ENCODE measurements around the gene COL4A2. TPM values are rescaled to one million over a fixed set of nuclear protein-coding genes. Genes with fewer than 3 reads are reported as not detected.

COL4A2 gene
- total RNA-seq, 1 experiment from 2014 or later, result 1.6 TPM

- Histone ChIP-seq H3K27ac (ENCODE audit: low read depth, low read length) (no peak overlapping the region), H4K20me1 (ENCODE audit: insufficient read depth) (no peaks in the 10 kb centered on the region), H2AFZ (ENCODE audit: low read depth, low read length, poor library complexity, severe bottlenecking) (peak overlapping the region; percentile 51), H3K9me2 (ENCODE audit: insufficient read depth) (no peaks in the 10 kb centered on the region), H3K9ac (ENCODE audit: low read length) (no peak overlapping the region), H3K9me3 (ENCODE audit: control insufficient read depth in 1 of 2, insufficient read depth in 1 of 2, low read depth in 1 of 2, low read length in 2 of 2) (no peaks in the 10 kb centered on the region), H3K79me2 (ENCODE audit: insufficient read depth, low read length) (no peaks in the 10 kb centered on the region), H3K4me3 (replicated peaks in 1 of 2; ENCODE audit: low read depth in 1 of 2, low read length in 2 of 2) (no peak overlapping the region), H3K4me1 (ENCODE audit: control insufficient read depth in 1 of 2, insufficient read depth in 2 of 2, low read length in 2 of 2) (0 out of 4 replicates have a peak, but pooled peaks cover 0 to 4% of the 10 kb centered on the region in 2 experiments), H3K4me2 (ENCODE audit: low read length) (peak overlapping the region; percentile 21; the same call in 1 of the 2 replicates), H3K27me3 (ENCODE audit: insufficient read depth, low read length) (peaks cover 4% of the 10 kb centered on the region; the same call in 1 of the 2 replicates), H3K36me3 (ENCODE audit: control insufficient read depth in 1 of 2, insufficient read depth in 2 of 2, low read length in 2 of 2) (no peaks in the 10 kb centered on the region)
- RAD21 ChIA-PET (ENCODE audit: low non-redundant PET in 1 of 2, low total read pairs in 2 of 2, uncharacterized antibody in 2 of 2, unreplicated experiment in 2 of 2), result no interaction called here
- CTCF ChIA-PET, result no interaction called here
- DNase-seq (ENCODE audit: low read depth, low spot score), result no peak
- BruUV-seq (replicated peaks), result no TSS peak
- intact Hi-C loops (cut with micrococcal nuclease), result no loop called here
- no peak for ATAC-seq
- TF ChIP-seq CTCF (IDR thresholded peaks at IDR 0.05 in 2 of 3, conservative IDR thresholded peaks at IDR 0.05 in 1 of 3; ENCODE audit: borderline replicate concordance in 1 of 3, insufficient read depth in 1 of 3, low read depth in 2 of 3, low read length in 2 of 3) (no peak), JUND (IDR thresholded peaks at IDR 0.05) (no peak)
- POLR2A ChIA-PET, result no interaction called here
Observed at GRCh38 chr13:110382229-110382628, 75.1 kb downstream of the COL4A2 start.

- H3K4me2 ChIP-seq (ENCODE audit: low read length), result no peak overlapping the region
- H3K4me1 ChIP-seq (ENCODE audit: control insufficient read depth in 1 of 2, insufficient read depth in 2 of 2, low read length in 2 of 2), result 0 out of 4 replicates have a peak, but pooled peaks cover 0 to 4% of the 10 kb centered on the region in 2 experiments
- no peaks in the 10 kb centered on the region for H3K36me3 ChIP-seq (ENCODE audit: control insufficient read depth in 1 of 2, insufficient read depth in 2 of 2, low read length in 2 of 2)
- no peaks in the 10 kb centered on the region for H3K79me2 ChIP-seq (ENCODE audit: insufficient read depth, low read length)
- ChIA-PET RAD21 (ENCODE audit: low non-redundant PET in 1 of 2, low total read pairs in 2 of 2, uncharacterized antibody in 2 of 2, unreplicated experiment in 2 of 2) (no interaction called here), POLR2A (no interaction called here), CTCF (no interaction called here)
- H3K9me2 ChIP-seq (ENCODE audit: insufficient read depth), result no peaks in the 10 kb centered on the region
- no peaks in the 10 kb centered on the region for H4K20me1 ChIP-seq (ENCODE audit: insufficient read depth)
- BruUV-seq (replicated peaks), result no TSS peak
- intact Hi-C loops (cut with micrococcal nuclease), result no loop called here
- no peaks in the 10 kb centered on the region for H3K9me3 ChIP-seq (ENCODE audit: control insufficient read depth in 1 of 2, insufficient read depth in 1 of 2, low read depth in 1 of 2, low read length in 2 of 2)
- DNase-seq (ENCODE audit: low read depth, low spot score), result no peak
- H3K27me3 ChIP-seq (ENCODE audit: insufficient read depth, low read length), result peaks cover 4% of the 10 kb centered on the region; the same call in 1 of the 2 replicates
- no peak overlapping the region for H3K9ac ChIP-seq (ENCODE audit: low read length)
- no peak overlapping the region for H3K4me3 ChIP-seq (replicated peaks in 1 of 2; ENCODE audit: low read depth in 1 of 2, low read length in 2 of 2)
- H3K27ac ChIP-seq (ENCODE audit: low read depth, low read length), result no peak overlapping the region
- no peak overlapping the region for H2AFZ ChIP-seq (ENCODE audit: low read depth, low read length, poor library complexity, severe bottlenecking)
- ATAC-seq, result no peak
- TF ChIP-seq SP1 (IDR thresholded peaks at IDR 0.05; ENCODE audit: low read depth) (no peak), ATF3 (IDR thresholded peaks at IDR 0.05) (no peak), CEBPB (IDR thresholded peaks at IDR 0.05; ENCODE audit: low read depth) (no peak), POLR2A (IDR thresholded peaks at IDR 0.05; ENCODE audit: borderline replicate concordance, extremely low read depth, insufficient read depth, insufficient read length) (no peak), YY1 (IDR thresholded peaks at IDR 0.05; ENCODE audit: extremely low read depth, insufficient replicate concordance, low read depth, low read length) (no peak), JUND (IDR thresholded peaks at IDR 0.05) (no peak), CTCF (IDR thresholded peaks at IDR 0.05 in 2 of 3, conservative IDR thresholded peaks at IDR 0.05 in 1 of 3; ENCODE audit: borderline replicate concordance in 1 of 3, insufficient read depth in 1 of 3, low read depth in 2 of 3, low read length in 2 of 3) (no peak), TCF7L2 (IDR thresholded peaks at IDR 0.05; ENCODE audit: borderline replicate concordance, extremely low read depth, insufficient read depth, insufficient read length) (no peak), SIN3A (IDR thresholded peaks at IDR 0.05; ENCODE audit: low read depth) (no peak), SRF (IDR thresholded peaks at IDR 0.05; ENCODE audit: low read depth) (no peak), ZNF274 (IDR thresholded peaks at IDR 0.05; ENCODE audit: low read depth, low read length) (no peak), ZFX (IDR thresholded peaks at IDR 0.05) (no peak), EZH2 (IDR thresholded peaks at IDR 0.05) (no peak), ZBTB33 (IDR thresholded peaks at IDR 0.05; ENCODE audit: extremely low read depth, insufficient replicate concordance, low read length) (no peak)
Observed at GRCh38 chr13:110382830-110383229, 75.7 kb downstream of the COL4A2 start.
